Type B pancreatic cell (in vitro differentiated cells): Measurements from ENCODE around the gene GPATCH2. TPM values are rescaled to one million over a fixed set of nuclear protein-coding genes. Genes with fewer than 3 reads are reported as not detected.

Experiments
- DNase-seq: peaks from one replicate; pipeline ENCODE4 v3.0.0; 2021; ENCODE audit warnings: mixed read lengths; ENCODE audit not compliant: unreplicated experiment; ENCODE audit errors: extremely low spot score
- H3K27ac Mint-ChIP-seq: 2 replicates; pipeline ENCODE4 v1.8.0; 2021; ENCODE audit warnings: mild to moderate bottlenecking, mixed read lengths
- H3K27me3 Mint-ChIP-seq: 2 replicates; pipeline ENCODE4 v1.8.0; 2021; ENCODE audit warnings: mixed read lengths
- H3K36me3 Mint-ChIP-seq: 2 replicates; pipeline ENCODE4 v1.8.0; 2021; ENCODE audit warnings: mixed read lengths
- H3K4me1 Mint-ChIP-seq: one replicate; pipeline ENCODE4 v1.8.0; 2021; ENCODE audit warnings: mixed read lengths; ENCODE audit not compliant: unreplicated experiment
- H3K4me3 Mint-ChIP-seq: 2 replicates; pipeline ENCODE4 v1.8.0; 2021; ENCODE audit warnings: mild to moderate bottlenecking, mixed read lengths
- H3K9me3 Mint-ChIP-seq: 2 replicates; pipeline ENCODE4 v1.8.0; 2021; ENCODE audit warnings: mixed read lengths
- total RNA-seq: library from RNA; stranded (reverse); gene quantifications from 2 replicates; pipeline ENCODE4 v1.2.1, GENCODE V29; 2021; ENCODE audit warnings: low replicate concordance
- TF ChIP-seq, protein P1 (sequence below): fragments of 200-600 bp; sonication (generic); conservative IDR thresholded peaks from 2 replicates; pipeline ENCODE4 v1.5.0; 2021; ENCODE audit warnings: antibody characterized with exemption, mild to moderate bottlenecking

GPATCH2 gene
- total RNA-seq, 1 donor from 2014 or later, result 18.7 TPM

DNA sequence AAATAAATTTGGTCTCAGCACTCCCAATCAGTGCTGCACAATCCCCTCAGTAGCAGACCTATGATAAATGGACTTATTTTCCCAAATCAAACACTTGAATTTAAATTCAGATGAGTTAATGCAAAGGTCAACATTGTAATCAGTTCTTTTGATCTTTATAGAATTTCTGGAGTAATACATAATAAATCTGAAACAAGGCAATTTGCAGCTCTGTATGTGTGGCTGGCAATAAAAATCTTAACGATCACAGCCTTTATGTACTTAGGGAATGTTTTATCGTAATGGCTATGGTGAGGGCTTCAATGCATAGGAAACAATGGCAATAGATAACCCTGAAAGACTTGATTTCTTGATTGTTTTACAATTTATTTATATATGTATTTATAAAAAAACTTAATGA lies 91.4 kb downstream of the GPATCH2 start:
- no peaks in the 10 kb centered on the region for H3K4me1 Mint-ChIP-seq

DNA sequence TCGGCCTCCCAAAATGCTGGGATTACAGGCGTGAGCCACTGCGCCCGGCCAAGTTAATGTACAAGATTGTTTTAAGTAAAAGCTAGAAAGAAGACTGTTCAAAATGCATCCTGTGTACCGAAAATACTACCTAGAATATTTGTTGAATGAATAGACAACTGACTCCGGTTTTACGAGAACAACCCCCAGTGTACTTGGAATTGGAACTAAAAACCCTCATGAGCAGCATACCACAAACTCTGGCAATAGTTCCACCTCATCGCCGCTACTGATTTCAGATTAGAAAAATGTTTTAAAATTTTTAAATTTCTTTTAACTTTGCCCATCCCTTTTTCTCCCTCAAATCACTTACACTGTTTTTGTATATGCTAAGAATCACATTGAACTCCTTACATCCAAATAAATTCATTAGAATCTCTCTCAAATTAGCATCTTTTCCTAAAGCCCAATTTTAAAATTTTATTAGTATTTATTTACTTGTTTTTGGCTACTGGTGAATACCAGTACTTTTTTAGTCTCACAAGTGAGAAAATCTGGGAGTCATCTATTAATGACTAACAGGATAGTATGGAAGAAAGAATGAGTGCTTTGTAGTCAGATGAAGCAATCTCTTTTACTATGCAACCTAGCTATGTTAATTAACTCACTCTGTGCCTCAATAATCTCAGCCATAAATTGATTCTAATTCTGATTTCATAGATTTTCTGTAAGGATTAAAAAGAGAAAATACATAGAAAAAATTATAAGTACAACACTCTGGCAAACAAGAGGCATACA lies 95.1 kb downstream of the GPATCH2 start:
- DNase-seq, result no peak
- H3K4me1 Mint-ChIP-seq, result no peaks in the 10 kb centered on the region
- H3K27me3 Mint-ChIP-seq, result no peaks in the 10 kb centered on the region
- H3K36me3 Mint-ChIP-seq, result no peaks in the 10 kb centered on the region
- H3K9me3 Mint-ChIP-seq, result no peaks in the 10 kb centered on the region
- no peak overlapping the region for H3K4me3 Mint-ChIP-seq
- no peak overlapping the region for H3K27ac Mint-ChIP-seq
- TF ChIP-seq, protein P1, sequence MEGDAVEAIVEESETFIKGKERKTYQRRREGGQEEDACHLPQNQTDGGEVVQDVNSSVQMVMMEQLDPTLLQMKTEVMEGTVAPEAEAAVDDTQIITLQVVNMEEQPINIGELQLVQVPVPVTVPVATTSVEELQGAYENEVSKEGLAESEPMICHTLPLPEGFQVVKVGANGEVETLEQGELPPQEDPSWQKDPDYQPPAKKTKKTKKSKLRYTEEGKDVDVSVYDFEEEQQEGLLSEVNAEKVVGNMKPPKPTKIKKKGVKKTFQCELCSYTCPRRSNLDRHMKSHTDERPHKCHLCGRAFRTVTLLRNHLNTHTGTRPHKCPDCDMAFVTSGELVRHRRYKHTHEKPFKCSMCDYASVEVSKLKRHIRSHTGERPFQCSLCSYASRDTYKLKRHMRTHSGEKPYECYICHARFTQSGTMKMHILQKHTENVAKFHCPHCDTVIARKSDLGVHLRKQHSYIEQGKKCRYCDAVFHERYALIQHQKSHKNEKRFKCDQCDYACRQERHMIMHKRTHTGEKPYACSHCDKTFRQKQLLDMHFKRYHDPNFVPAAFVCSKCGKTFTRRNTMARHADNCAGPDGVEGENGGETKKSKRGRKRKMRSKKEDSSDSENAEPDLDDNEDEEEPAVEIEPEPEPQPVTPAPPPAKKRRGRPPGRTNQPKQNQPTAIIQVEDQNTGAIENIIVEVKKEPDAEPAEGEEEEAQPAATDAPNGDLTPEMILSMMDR, result no peak

More for the DNA sequence above, 91.4 kb downstream of the GPATCH2 start:
- H3K9me3 Mint-ChIP-seq, result no peaks in the 10 kb centered on the region
- H3K27me3 Mint-ChIP-seq, result no peaks in the 10 kb centered on the region
- H3K36me3 Mint-ChIP-seq, result no peaks in the 10 kb centered on the region
- no peak overlapping the region for H3K27ac Mint-ChIP-seq
- H3K4me3 Mint-ChIP-seq, result no peak overlapping the region
- TF ChIP-seq, protein P1, result no peak
- no peak for DNase-seq

DNA sequence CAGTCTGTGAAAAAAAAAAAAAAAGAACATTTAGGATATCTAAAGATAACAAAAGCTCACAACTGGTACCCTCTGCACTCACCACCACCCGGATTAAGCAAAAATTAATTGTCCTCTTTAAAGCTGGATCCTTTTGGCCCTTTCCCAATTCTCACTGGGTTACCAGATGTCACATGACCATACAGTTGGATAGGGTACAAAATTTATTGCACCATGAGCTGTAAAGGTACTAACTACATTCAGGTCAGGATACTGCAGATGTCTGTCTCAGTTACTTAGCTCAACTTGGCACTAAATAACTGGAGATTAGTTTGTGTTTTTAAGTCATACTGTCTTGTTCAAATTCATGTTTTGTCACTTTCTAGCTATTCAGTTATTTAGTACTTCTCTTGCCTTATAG lies 96.3 kb downstream of the GPATCH2 start:
- no peak overlapping the region for H3K4me3 Mint-ChIP-seq
- no peaks in the 10 kb centered on the region for H3K27me3 Mint-ChIP-seq
- H3K36me3 Mint-ChIP-seq, result no peaks in the 10 kb centered on the region
- H3K9me3 Mint-ChIP-seq, result peaks cover 3% of the 10 kb centered on the region
- TF ChIP-seq, protein P1, result no peak
- H3K4me1 Mint-ChIP-seq, result no peaks in the 10 kb centered on the region
- DNase-seq, result no peak
- H3K27ac Mint-ChIP-seq, result no peak overlapping the region

DNA sequence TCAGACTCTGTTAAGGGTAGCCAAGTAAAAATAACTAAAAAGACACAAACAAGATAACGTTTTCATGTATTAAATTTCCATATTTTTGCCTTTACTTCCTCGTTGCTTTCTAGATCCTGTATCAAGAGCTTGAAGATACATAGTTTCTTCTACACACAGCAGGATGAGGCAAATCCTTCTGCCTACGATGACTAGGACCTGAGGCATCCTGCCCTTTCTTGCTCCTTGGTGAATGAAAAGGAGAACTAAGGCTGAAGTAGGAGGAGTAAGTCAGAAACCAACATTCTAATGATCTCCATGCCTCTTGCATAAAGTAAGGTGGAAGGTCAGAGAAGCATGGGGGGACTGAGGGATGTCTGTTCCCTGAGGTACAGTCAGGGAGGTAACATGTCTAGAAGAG lies 102.6 kb downstream of the GPATCH2 start:
- H3K27me3 Mint-ChIP-seq, result no peaks in the 10 kb centered on the region
- H3K9me3 Mint-ChIP-seq, result peaks cover 7% of the 10 kb centered on the region
- H3K27ac Mint-ChIP-seq, result no peak overlapping the region
- no peak overlapping the region for H3K4me3 Mint-ChIP-seq
- H3K4me1 Mint-ChIP-seq, result no peaks in the 10 kb centered on the region
- TF ChIP-seq, protein P1, result no peak
- H3K36me3 Mint-ChIP-seq, result peaks cover 3% of the 10 kb centered on the region
- no peak for DNase-seq

DNA sequence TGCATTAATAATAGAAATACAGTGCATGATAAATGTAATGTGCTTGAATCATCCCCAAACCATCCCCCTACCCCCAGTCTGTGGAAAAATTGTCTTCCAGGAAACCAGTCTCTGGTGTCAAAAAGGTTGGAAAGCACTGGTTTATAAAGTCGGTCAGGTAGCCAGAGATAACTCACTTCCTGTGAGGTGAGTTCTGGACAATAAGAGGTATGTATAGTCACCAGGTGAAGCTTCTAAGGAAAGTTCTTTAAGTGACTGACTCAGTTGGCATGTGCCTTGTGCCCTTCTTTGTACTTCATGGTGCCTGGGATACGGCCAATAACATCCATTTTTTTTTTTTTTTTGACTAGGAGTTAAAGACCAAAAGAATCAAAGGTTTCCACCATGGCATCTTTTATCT lies 103.7 kb downstream of the GPATCH2 start:
- H3K27ac Mint-ChIP-seq, result no peak overlapping the region
- TF ChIP-seq, protein P1, result no peak
- H3K4me1 Mint-ChIP-seq, result no peaks in the 10 kb centered on the region
- no peaks in the 10 kb centered on the region for H3K27me3 Mint-ChIP-seq
- no peak overlapping the region for H3K4me3 Mint-ChIP-seq
- peaks cover 3% of the 10 kb centered on the region for H3K36me3 Mint-ChIP-seq
- DNase-seq, result no peak
- peaks cover 7% of the 10 kb centered on the region for H3K9me3 Mint-ChIP-seq
